HepG2 (cell line): ENCODE results near the gene SERINC4. TPM values are rescaled to one million over a fixed set of nuclear protein-coding genes. Genes with fewer than 3 reads are reported as not detected.
A peak's percentile ranks its signal among the peaks of the same experiment; 100 is the strongest.

Experiments used
- ETV5 ChIP-seq: IDR thresholded peaks from 2 replicates; pipeline ENCODE4 v1.6.1; 2018; ENCODE audit warnings: missing biosample characterization, missing genetic modification reagents, inconsistent platforms, borderline replicate concordance
- FOXC1 ChIP-seq: sonication (generic); formaldehyde crosslinking; IDR thresholded peaks from 2 replicates; pipeline ENCODE4 v1.8.0; 2022; ENCODE audit warnings: mild to moderate bottlenecking, missing genetic modification reagents, borderline replicate concordance
- KLF6 ChIP-seq: IDR thresholded peaks from 2 replicates; pipeline ENCODE4 v1.8.0; 2016; ENCODE audit warnings: missing biosample characterization, missing genetic modification reagents
- NR2F1 ChIP-seq, 2 experiments: fragments of 450-650 bp in 1 of 2; formaldehyde crosslinking in 1 of 2; IDR thresholded peaks; 2 replicates each; pipeline versions ENCODE4 v1.5.0 to v1.6.1; 2016 to 2020; ENCODE audit warnings: mild to moderate bottlenecking in 1 of 2, missing compliant biosample characterization in 1 of 2, missing genetic modification reagents in 1 of 2, moderate library complexity in 1 of 2
- PBX2 ChIP-seq: IDR thresholded peaks from 2 replicates; pipeline ENCODE4 v1.6.1; 2016; ENCODE audit warnings: control low read depth
- POGK ChIP-seq: sonication (generic); formaldehyde crosslinking; conservative IDR thresholded peaks from 2 replicates; pipeline ENCODE4 v1.8.0; 2022; ENCODE audit warnings: mild to moderate bottlenecking, moderate library complexity, missing genetic modification reagents
- RFX5 ChIP-seq: IDR thresholded peaks from 2 replicates; pipeline ENCODE4 v1.6.1; 2011; ENCODE audit warnings: low read depth, low read length, improper control_type of control experiment
- SUZ12 ChIP-seq: fragments of 150-350 bp; IDR thresholded peaks from 2 replicates; pipeline ENCODE4 v1.6.1; 2014; ENCODE audit warnings: low read depth, low read length
- ZBTB26 ChIP-seq: IDR thresholded peaks from 2 replicates; pipeline ENCODE4 v1.6.1; 2016; ENCODE audit warnings: missing compliant biosample characterization, missing genetic modification reagents, borderline replicate concordance
- ZC3H4 ChIP-seq: sonication (generic); formaldehyde crosslinking; IDR thresholded peaks from 2 replicates; pipeline ENCODE4 v1.4.0; 2020; ENCODE audit warnings: missing genetic modification reagents, borderline replicate concordance
- ZFP36L2 ChIP-seq: sonication (generic); formaldehyde crosslinking; IDR thresholded peaks from 2 replicates; pipeline ENCODE4 v1.4.0; 2020; ENCODE audit warnings: missing genetic modification reagents
- ZNF20 ChIP-seq: sonication (generic); formaldehyde crosslinking; IDR thresholded peaks from 2 replicates; pipeline ENCODE4 v1.4.0; 2020; ENCODE audit warnings: mild to moderate bottlenecking, moderate library complexity, missing genetic modification reagents
- ZNF264 ChIP-seq: sonication (generic); formaldehyde crosslinking; IDR thresholded peaks from 2 replicates; pipeline ENCODE4 v1.4.0; 2020; ENCODE audit warnings: missing genetic modification reagents
- polyA plus RNA-seq, 8 experiments: library from polyadenylated mRNA; depleted of rRNA in 3 of 8; stranded (reverse) in 7 of 8; unstranded in 1 of 8; fragments of >200 nt; fragmentation: Illumina TruSeq in 4 of 8; extraction: Trizol in 4 of 8; gene quantifications; 2 replicates each; pipeline versions ENCODE4 v1.2.1 to v1.2.3, GENCODE V29; 2011 to 2016; ENCODE audit warnings: low read depth in 4 of 8, missing spikeins in 1 of 8, mixed read lengths in 1 of 8; ENCODE audit not compliant: insufficient read depth in 1 of 8
- total RNA-seq, 5 experiments: library from RNA; depleted of rRNA; stranded (reverse); fragments of >200 nt; fragmentation: Illumina TruSeq; extraction: Trizol; gene quantifications; 2 replicates each; pipeline ENCODE4 v1.2.3, GENCODE V29; 2016; ENCODE audit warnings: low read depth in 1 of 5
- TF ChIP-seq, protein P1 (sequence below): IDR thresholded peaks from 2 replicates; pipeline ENCODE4 v1.6.1; 2018; ENCODE audit warnings: missing genetic modification reagents, mild to moderate bottlenecking, missing compliant biosample characterization
- TF ChIP-seq, protein P2 (sequence below): sonication (generic); formaldehyde crosslinking; IDR thresholded peaks from 2 replicates; pipeline ENCODE4 v1.5.0; 2020; ENCODE audit warnings: mild to moderate bottlenecking, missing genetic modification reagents

SERINC4 gene
- total and polyA plus RNA-seq, 2 of the 13 experiments (the other 11 are each of a cell fraction or from before 2014, with no cell fraction given) = not detected

- TF ChIP-seq RFX5 (no peak), ZNF20 (no peak), PBX2 (CRISPR knock-in tag) (no peak), SUZ12 (no peak), ZFP36L2 (CRISPR knock-in tag) (no peak), ETV5 (CRISPR knock-in tag) (peak; percentile 90), KLF6 (CRISPR knock-in tag) (no peak), ZC3H4 (CRISPR knock-in tag) (no peak), ZNF264 (CRISPR knock-in tag) (peak; percentile 46; the same call in 1 of the 2 replicates), POGK (CRISPR knock-in tag) (peak; percentile 55; the same call in 1 of the 2 replicates), ZBTB26 (peak; percentile 50; the same call in 1 of the 2 replicates), NR2F1 (CRISPR knock-in tag; IDR thresholded peaks at IDR 0.05) (no peak), FOXC1 (CRISPR knock-in tag) (0 out of 2 replicates have a peak, but pooled peaks have one; percentile 45)
- TF ChIP-seq, protein P1, sequence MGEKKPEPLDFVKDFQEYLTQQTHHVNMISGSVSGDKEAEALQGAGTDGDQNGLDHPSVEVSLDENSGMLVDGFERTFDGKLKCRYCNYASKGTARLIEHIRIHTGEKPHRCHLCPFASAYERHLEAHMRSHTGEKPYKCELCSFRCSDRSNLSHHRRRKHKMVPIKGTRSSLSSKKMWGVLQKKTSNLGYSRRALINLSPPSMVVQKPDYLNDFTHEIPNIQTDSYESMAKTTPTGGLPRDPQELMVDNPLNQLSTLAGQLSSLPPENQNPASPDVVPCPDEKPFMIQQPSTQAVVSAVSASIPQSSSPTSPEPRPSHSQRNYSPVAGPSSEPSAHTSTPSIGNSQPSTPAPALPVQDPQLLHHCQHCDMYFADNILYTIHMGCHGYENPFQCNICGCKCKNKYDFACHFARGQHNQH (CRISPR knock-in tag) = peak; percentile 83; the same call in 1 of the 2 replicates
- TF ChIP-seq, protein P2, sequence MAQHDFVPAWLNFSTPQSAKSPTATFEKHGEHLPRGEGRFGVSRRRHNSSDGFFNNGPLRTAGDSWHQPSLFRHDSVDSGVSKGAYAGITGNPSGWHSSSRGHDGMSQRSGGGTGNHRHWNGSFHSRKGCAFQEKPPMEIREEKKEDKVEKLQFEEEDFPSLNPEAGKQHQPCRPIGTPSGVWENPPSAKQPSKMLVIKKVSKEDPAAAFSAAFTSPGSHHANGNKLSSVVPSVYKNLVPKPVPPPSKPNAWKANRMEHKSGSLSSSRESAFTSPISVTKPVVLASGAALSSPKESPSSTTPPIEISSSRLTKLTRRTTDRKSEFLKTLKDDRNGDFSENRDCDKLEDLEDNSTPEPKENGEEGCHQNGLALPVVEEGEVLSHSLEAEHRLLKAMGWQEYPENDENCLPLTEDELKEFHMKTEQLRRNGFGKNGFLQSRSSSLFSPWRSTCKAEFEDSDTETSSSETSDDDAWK (CRISPR knock-in tag) = no peak
Observed at GRCh38 chr15:43824302-43825246, 24.6 kb upstream of the SERINC4 start, which contains the start of gene MFAP1 (continued).
